Natural killer cell (primary cell): ENCODE data around the gene DNAJB9. TPM values are rescaled to one million over a fixed set of nuclear protein-coding genes. Genes with fewer than 3 reads are reported as not detected.

Experiments used
- ATAC-seq, 3 donors: fragments of 150-1000 bp in 2 of 3; fragments of 200-7000 bp in 1 of 3; cut with Tn5 transposase; 1 replicate in 1 of 3; 2 replicates in 2 of 3; pipeline ENCODE4 v1.10.0; 2021; ENCODE audit warnings: mild to moderate bottlenecking in 2 of 3, moderate library complexity in 2 of 3
- DNase-seq, 2 donors: peaks; one replicate each; pipeline versions ENCODE4 v3.0.0 to v3.0.0-alpha.2; 2013 to 2021; ENCODE audit warnings: mixed read lengths in 1 of 2
- H3K27ac ChIP-seq: one replicate; pipeline ENCODE4 v1.5.1; 2013; ENCODE audit warnings: mild to moderate bottlenecking, low read length
- H3K27me3 ChIP-seq: one replicate; pipeline ENCODE4 v1.6.1; 2013; ENCODE audit warnings: low read length; ENCODE audit not compliant: control insufficient read depth, insufficient read depth
- H3K36me3 ChIP-seq: one replicate; pipeline ENCODE4 v1.6.1; 2013; ENCODE audit warnings: low read length; ENCODE audit not compliant: control insufficient read depth, insufficient read depth
- H3K4me1 ChIP-seq: one replicate; pipeline ENCODE4 v1.6.1; 2013; ENCODE audit warnings: low read length; ENCODE audit not compliant: control insufficient read depth, insufficient read depth
- H3K4me3 ChIP-seq: one replicate; pipeline ENCODE4 v1.5.1; 2013; ENCODE audit warnings: low read length
- H3K9me3 ChIP-seq: one replicate; pipeline ENCODE4 v1.6.1; 2013; ENCODE audit warnings: low read length; ENCODE audit not compliant: control insufficient read depth, insufficient read depth
- H3K27ac Mint-ChIP-seq, 2 donors: one replicate each; pipeline ENCODE4 v1.8.0; 2022; ENCODE audit warnings: mild to moderate bottlenecking in 2 of 2, mixed read lengths in 2 of 2, moderate library complexity in 1 of 2
- H3K27me3 Mint-ChIP-seq, 2 donors: one replicate each; pipeline ENCODE4 v1.8.0; 2022; ENCODE audit warnings: low read depth in 2 of 2, mixed read lengths in 2 of 2
- H3K36me3 Mint-ChIP-seq: one replicate; pipeline ENCODE4 v1.8.0; 2022; ENCODE audit warnings: mixed read lengths
- H3K4me1 Mint-ChIP-seq, 2 donors: one replicate each; pipeline ENCODE4 v1.8.0; 2022; ENCODE audit warnings: mixed read lengths in 2 of 2
- H3K4me3 Mint-ChIP-seq: one replicate; pipeline ENCODE4 v1.8.0; 2022; ENCODE audit warnings: mild to moderate bottlenecking, moderate library complexity, mixed read lengths
- H3K9me3 Mint-ChIP-seq, 2 donors: one replicate each; pipeline ENCODE4 v1.8.0; 2022; ENCODE audit warnings: mixed read lengths in 2 of 2
- WGBS: methylation state at CpG from one replicate; pipeline ENCODE4 v1.1.7; 2013; ENCODE audit warnings: missing lambda C conversion rate; ENCODE audit not compliant: insufficient coverage; 5-methylcytosine and 5-hydroxymethylcytosine counted together
- intact Hi-C: fragments of 100-400 bp; cut with micrococcal nuclease; formaldehyde crosslinking; loops from one replicate; pipeline ENCODE4 v1.14.2; 2022
- total RNA-seq, 4 donors: library from RNA; stranded (reverse); fragments of 120-200 nt in 1 of 4; gene quantifications; one replicate each; pipeline versions ENCODE4 v1.2.3 to v1.2.4, GENCODE V29; 2013 to 2022
- TF ChIP-seq, protein P1 (sequence below): fragments of 200-600 bp; IDR thresholded peaks from one replicate; pipeline ENCODE4 v1.8.0; 2022; ENCODE audit warnings: antibody characterized with exemption

Gene DNAJB9
- total RNA-seq, 3 donors from 2014 or later (not counting 1 experiment from before 2014, with no cell fraction given), result 33.9 to 44.5 (median 43.1) TPM

DNA sequence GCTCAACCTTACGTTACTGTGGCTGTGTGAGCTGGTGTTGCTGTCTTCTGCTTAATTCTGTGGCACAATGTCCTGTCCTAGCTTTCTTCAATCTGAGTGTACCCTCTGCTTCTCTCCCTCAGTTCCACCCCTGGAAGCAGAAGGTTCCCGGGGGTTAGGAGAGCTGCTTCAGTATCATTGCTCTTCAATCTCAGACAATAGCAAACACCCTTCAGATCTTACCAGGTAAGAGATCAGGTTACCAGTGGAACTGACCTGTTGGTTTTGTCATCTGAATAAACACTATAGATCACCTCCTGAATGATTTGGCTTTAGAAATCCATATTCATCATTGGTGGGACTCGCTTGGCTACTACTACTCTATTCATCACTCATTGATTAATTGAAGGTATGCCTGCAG, 48.4 kb downstream of the DNAJB9 start:
- H3K4me3 ChIP-seq, result no peak overlapping the region
- no peaks in the 10 kb centered on the region for H3K4me1 Mint-ChIP-seq
- no peaks in the 10 kb centered on the region for H3K27me3 ChIP-seq
- intact Hi-C loops, result no loop called here
- no peak overlapping the region for H3K4me3 Mint-ChIP-seq
- H3K36me3 Mint-ChIP-seq, result no peaks in the 10 kb centered on the region
- peaks cover 4 to 24% of the 10 kb centered on the region in 2 donors for H3K27me3 Mint-ChIP-seq
- DNase-seq (no peak), ATAC-seq (no peak)
- H3K27ac Mint-ChIP-seq, result no peak overlapping the region
- no peak overlapping the region for H3K27ac ChIP-seq
- H3K4me1 ChIP-seq, result no peaks in the 10 kb centered on the region
- WGBS, result 93% methylated on average over 3 of the region's 3 CpGs
- H3K36me3 ChIP-seq, result no peaks in the 10 kb centered on the region
- TF ChIP-seq, protein P1, sequence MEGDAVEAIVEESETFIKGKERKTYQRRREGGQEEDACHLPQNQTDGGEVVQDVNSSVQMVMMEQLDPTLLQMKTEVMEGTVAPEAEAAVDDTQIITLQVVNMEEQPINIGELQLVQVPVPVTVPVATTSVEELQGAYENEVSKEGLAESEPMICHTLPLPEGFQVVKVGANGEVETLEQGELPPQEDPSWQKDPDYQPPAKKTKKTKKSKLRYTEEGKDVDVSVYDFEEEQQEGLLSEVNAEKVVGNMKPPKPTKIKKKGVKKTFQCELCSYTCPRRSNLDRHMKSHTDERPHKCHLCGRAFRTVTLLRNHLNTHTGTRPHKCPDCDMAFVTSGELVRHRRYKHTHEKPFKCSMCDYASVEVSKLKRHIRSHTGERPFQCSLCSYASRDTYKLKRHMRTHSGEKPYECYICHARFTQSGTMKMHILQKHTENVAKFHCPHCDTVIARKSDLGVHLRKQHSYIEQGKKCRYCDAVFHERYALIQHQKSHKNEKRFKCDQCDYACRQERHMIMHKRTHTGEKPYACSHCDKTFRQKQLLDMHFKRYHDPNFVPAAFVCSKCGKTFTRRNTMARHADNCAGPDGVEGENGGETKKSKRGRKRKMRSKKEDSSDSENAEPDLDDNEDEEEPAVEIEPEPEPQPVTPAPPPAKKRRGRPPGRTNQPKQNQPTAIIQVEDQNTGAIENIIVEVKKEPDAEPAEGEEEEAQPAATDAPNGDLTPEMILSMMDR, result no peak
- H3K9me3 Mint-ChIP-seq, result no peaks in the 10 kb centered on the region
- H3K9me3 ChIP-seq, result no peaks in the 10 kb centered on the region

DNA sequence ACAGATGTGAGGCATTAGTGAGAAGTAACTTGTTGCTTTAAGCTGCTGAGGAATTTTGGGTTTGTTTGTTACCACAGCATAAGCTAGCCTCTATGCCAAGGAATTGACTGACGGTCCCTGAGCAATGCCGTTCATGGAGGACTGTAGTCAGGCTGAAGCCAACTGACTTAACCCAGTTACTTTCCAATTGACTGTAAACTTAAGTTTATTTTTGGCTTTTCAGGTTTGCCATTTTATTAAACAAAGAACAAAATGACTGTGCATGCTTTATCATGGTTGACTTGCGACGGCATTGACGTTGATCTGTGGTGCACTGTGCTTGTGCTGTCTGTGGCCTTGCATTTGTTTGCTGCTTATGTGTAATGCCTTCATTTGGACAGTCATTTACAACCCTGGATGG, 53.5 kb downstream of the DNAJB9 start:
- Histone ChIP-seq H3K4me3 (no peak overlapping the region), H3K36me3 (no peaks in the 10 kb centered on the region), H3K9me3 (no peaks in the 10 kb centered on the region), H3K27ac (no peak overlapping the region), H3K27me3 (no peaks in the 10 kb centered on the region), H3K4me1 (no peaks in the 10 kb centered on the region)
- H3K36me3 Mint-ChIP-seq, result no peaks in the 10 kb centered on the region
- no peaks in the 10 kb centered on the region for H3K9me3 Mint-ChIP-seq
- intact Hi-C loops, result no loop called here
- H3K4me3 Mint-ChIP-seq, result no peak overlapping the region
- H3K4me1 Mint-ChIP-seq, result no peaks in the 10 kb centered on the region
- TF ChIP-seq, protein P1, result no peak
- ATAC-seq, result no peak
- no peak for DNase-seq
- H3K27me3 Mint-ChIP-seq, result peaks cover 10 to 26% of the 10 kb centered on the region in 2 donors
- WGBS, result 76% methylated on average over 5 of the region's 5 CpGs
- no peak overlapping the region for H3K27ac Mint-ChIP-seq

Other genes with a start within 250 kb of the DNAJB9 start
- gene NRCAM, start 113.4 kb upstream of the DNAJB9 start, total RNA-seq, result under 1 TPM; 0.27 to 0.95 (median 0.52) TPM
- 10 to 100 TPM; 68.6 to 80.2 (median 68.9) TPM for gene PNPLA8, start 43.7 kb upstream of the DNAJB9 start, total RNA-seq
- 10 to 100 TPM; 13.8 to 21.0 (median 19.1) TPM for gene THAP5, start 168 bp upstream of the DNAJB9 start, total RNA-seq